ENCODE results near the gene MEDAG.
"Not testable (repeated sequence)": the region's sequence is repeated elsewhere in the genome, so short reads cannot be mapped to it uniquely, and the experiment has no call there.

Gene MEDAG

GRCh38 chr13:30910676-30911075 is 4.6 kb downstream of the MEDAG start:
- DNase-seq, result no peak

GRCh38 chr13:30915691-30916541 is 9.8 kb downstream of the MEDAG start:
- no peak for DNase-seq

GRCh38 chr13:30916991-30917390 is 10.9 kb downstream of the MEDAG start:
- no peak for DNase-seq

GRCh38 chr13:30918662-30919405 is 12.8 kb downstream of the MEDAG start:
- DNase-seq, result no peak

- no peak for DNase-seq
Observed at GRCh38 chr13:30920162-30920909, 14.3 kb downstream of the MEDAG start.

GRCh38 chr13:30923418-30923817 is 17.3 kb downstream of the MEDAG start:
- DNase-seq, result no peak

- no peak for DNase-seq
Observed at GRCh38 chr13:30924721-30925120, 18.6 kb downstream of the MEDAG start.

GRCh38 chr13:30925429-30925828 is 19.4 kb downstream of the MEDAG start:
- DNase-seq, result no peak

GRCh38 chr13:30926781-30927180 is 20.7 kb downstream of the MEDAG start:
- DNase-seq, result no peak

- not testable (repeated sequence) for DNase-seq
Observed at GRCh38 chr13:30927188-30927587, 21.1 kb downstream of the MEDAG start.

GRCh38 chr13:30927595-30927994 is 21.5 kb downstream of the MEDAG start:
- peak; percentile 45 for DNase-seq

- no peak for DNase-seq
Observed at GRCh38 chr13:30928978-30929377, 22.9 kb downstream of the MEDAG start.

- DNase-seq, result no peak
Observed at GRCh38 chr13:30932481-30933353, 26.6 kb downstream of the MEDAG start, which contains the start of gene TEX26. Gene TEX26, plus strand, starts transcription at chr13:30932656. Its CDS starts 60 bp downstream, at chr13:30932716.

- DNase-seq, result no peak
Observed at GRCh38 chr13:30933354-30933670, 27.2 kb downstream of the MEDAG start.

GRCh38 chr13:30934381-30934780 is 28.3 kb downstream of the MEDAG start:
- no peak for DNase-seq

- DNase-seq, result no peak
Observed at GRCh38 chr13:30934803-30935202, 28.7 kb downstream of the MEDAG start.

- no peak for DNase-seq
Observed at GRCh38 chr13:30936971-30937370, 30.9 kb downstream of the MEDAG start.

- DNase-seq, result no peak
Observed at GRCh38 chr13:30943881-30944280, 37.8 kb downstream of the MEDAG start.

GRCh38 chr13:30957258-30957943 is 51.3 kb downstream of the MEDAG start:
- DNase-seq, result no peak

GRCh38 chr13:30959678-30960077 is 53.6 kb downstream of the MEDAG start:
- no peak for DNase-seq

- no peak for DNase-seq
Observed at GRCh38 chr13:30963791-30964190, 57.7 kb downstream of the MEDAG start.

- no peak for DNase-seq
Observed at GRCh38 chr13:30965380-30965779, 59.3 kb downstream of the MEDAG start.

All from stimulated activated CD4-positive, alpha-beta T cell treated with anti-CD3 and anti-CD28 coated beads, Interleukin-1b, Interleukin-23, amount 100 ng/mL, for 48 hours (primary cell).